ENCODE data around the gene EPB41L4A. TPM values are rescaled to one million over a fixed set of nuclear protein-coding genes. Genes with fewer than 3 reads are reported as not detected.
"Not testable (repeated sequence)": the region's sequence is repeated elsewhere in the genome, so short reads cannot be mapped to it uniquely, and the experiment has no call there.

Gene EPB41L4A
- polyA plus RNA-seq, 12 donors = 5.0 to 16.5 (median 8.1) TPM; not detected in 1

GRCh38 chr5:112210430-112211005 is 208.6 kb downstream of the EPB41L4A start:
- DNase-seq = peak; percentile 38

GRCh38 chr5:112208699-112209615 is 210.1 kb downstream of the EPB41L4A start:
- DNase-seq = no peak

- DNase-seq = not testable (repeated sequence)
Observed at GRCh38 chr5:112208195-112208594, 210.9 kb downstream of the EPB41L4A start.

- no peak for DNase-seq
Observed at GRCh38 chr5:112205846-112206245, 213.2 kb downstream of the EPB41L4A start.

- DNase-seq = no peak
Observed at GRCh38 chr5:112203229-112203628, 215.8 kb downstream of the EPB41L4A start.

GRCh38 chr5:112202694-112203093 is 216.4 kb downstream of the EPB41L4A start:
- no peak for DNase-seq

- no peak for DNase-seq
Observed at GRCh38 chr5:112201141-112201540, 217.9 kb downstream of the EPB41L4A start.

- DNase-seq = no peak
Observed at GRCh38 chr5:112200131-112200530, 218.9 kb downstream of the EPB41L4A start.

GRCh38 chr5:112196584-112196983 is 222.5 kb downstream of the EPB41L4A start:
- no peak for DNase-seq

GRCh38 chr5:112195924-112196323 is 223.2 kb downstream of the EPB41L4A start:
- DNase-seq = no peak

GRCh38 chr5:112192866-112193265 is 226.2 kb downstream of the EPB41L4A start:
- DNase-seq = no peak

- DNase-seq = no peak
Observed at GRCh38 chr5:112192072-112192471, 227.0 kb downstream of the EPB41L4A start.

GRCh38 chr5:112189391-112189790 is 229.7 kb downstream of the EPB41L4A start:
- DNase-seq = no peak

GRCh38 chr5:112186401-112186990 is 232.6 kb downstream of the EPB41L4A start:
- DNase-seq = peak; percentile 13

GRCh38 chr5:112183874-112184273 is 235.2 kb downstream of the EPB41L4A start:
- no peak for DNase-seq

GRCh38 chr5:112183103-112183711 is 235.9 kb downstream of the EPB41L4A start:
- no peak for DNase-seq

GRCh38 chr5:112179290-112179689 is 239.8 kb downstream of the EPB41L4A start:
- DNase-seq = no peak

GRCh38 chr5:112174959-112175594 is 244.0 kb downstream of the EPB41L4A start:
- DNase-seq = peak; percentile 41

- no peak for DNase-seq
Observed at GRCh38 chr5:112165897-112166737, 253.0 kb downstream of the EPB41L4A start.

GRCh38 chr5:112165399-112165798 is 253.7 kb downstream of the EPB41L4A start:
- DNase-seq = no peak

- DNase-seq = no peak
Observed at GRCh38 chr5:112163435-112163834, 255.6 kb downstream of the EPB41L4A start.

Measured in muscle of arm (tissue), 12 donors.